ENCODE data around the gene CASZ1. TPM values are rescaled to one million over a fixed set of nuclear protein-coding genes. Genes with fewer than 3 reads are reported as not detected.

The CASZ1 gene
- total RNA-seq, 2 experiments from 2014 or later: 2.9 to 4.1 TPM

- H3K4me3 Mint-ChIP-seq: peak overlapping the region; percentile 41
- DNase-seq (peak; percentile 12), ATAC-seq (no peak)
- H3K27me3 Mint-ChIP-seq: peaks cover 56% of the 10 kb centered on the region
- TF ChIP-seq, protein P1, sequence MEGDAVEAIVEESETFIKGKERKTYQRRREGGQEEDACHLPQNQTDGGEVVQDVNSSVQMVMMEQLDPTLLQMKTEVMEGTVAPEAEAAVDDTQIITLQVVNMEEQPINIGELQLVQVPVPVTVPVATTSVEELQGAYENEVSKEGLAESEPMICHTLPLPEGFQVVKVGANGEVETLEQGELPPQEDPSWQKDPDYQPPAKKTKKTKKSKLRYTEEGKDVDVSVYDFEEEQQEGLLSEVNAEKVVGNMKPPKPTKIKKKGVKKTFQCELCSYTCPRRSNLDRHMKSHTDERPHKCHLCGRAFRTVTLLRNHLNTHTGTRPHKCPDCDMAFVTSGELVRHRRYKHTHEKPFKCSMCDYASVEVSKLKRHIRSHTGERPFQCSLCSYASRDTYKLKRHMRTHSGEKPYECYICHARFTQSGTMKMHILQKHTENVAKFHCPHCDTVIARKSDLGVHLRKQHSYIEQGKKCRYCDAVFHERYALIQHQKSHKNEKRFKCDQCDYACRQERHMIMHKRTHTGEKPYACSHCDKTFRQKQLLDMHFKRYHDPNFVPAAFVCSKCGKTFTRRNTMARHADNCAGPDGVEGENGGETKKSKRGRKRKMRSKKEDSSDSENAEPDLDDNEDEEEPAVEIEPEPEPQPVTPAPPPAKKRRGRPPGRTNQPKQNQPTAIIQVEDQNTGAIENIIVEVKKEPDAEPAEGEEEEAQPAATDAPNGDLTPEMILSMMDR (IDR thresholded peaks at IDR 0.05): no peak
- no peak overlapping the region for H3K27ac Mint-ChIP-seq
- ChIA-PET POLR2A (interaction anchor here (1.7 kb wide), 1 partner anchor 15 kb away, joined by 4 read pairs; no protein-coding TSS in a partner anchor), CTCF (interaction anchor here (1.1 kb wide), 1 partner anchor 300 kb away, joined by 4 read pairs; no protein-coding TSS in a partner anchor)
- no peaks in the 10 kb centered on the region for H3K9me3 Mint-ChIP-seq
- H3K4me1 Mint-ChIP-seq (ENCODE audit: low read depth): peaks cover 12% of the 10 kb centered on the region
- no peaks in the 10 kb centered on the region for H3K36me3 Mint-ChIP-seq (ENCODE audit: low read depth)
- intact Hi-C loops (cut with micrococcal nuclease): loop anchor here (10.0 kb wide), 1 partner anchor 100 kb away; no protein-coding TSS in a partner anchor
These were observed 1.6 kb downstream of the CASZ1 start for GRCh38 chr1:10794724-10795275.

DNA sequence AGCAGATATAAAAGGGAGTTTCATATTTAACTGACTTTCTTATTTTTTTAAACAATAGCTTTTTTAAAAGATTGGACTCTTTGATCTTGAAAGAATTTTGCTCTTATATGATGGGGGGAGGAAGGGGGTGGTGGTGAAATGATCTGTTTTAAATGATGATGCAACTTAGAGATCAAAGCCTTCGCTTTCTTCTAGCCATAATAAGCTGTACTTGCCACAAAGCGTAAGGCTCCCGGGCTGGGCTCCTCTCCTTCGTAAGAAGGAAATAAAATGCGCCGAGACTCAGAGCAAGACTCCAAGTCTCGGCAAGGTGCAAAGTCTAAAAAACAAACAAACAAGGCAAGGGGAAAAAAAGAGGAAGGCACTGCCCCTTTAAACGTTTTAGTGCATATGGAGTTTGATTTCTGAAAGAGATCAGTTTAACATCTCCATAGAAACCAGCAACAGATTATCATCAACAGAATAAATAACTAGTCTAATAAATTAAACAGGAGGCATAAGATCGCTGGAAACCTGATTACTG lies 3.3 kb downstream of the CASZ1 start:
- Mint-ChIP-seq H3K4me3 (peak overlapping the region; percentile 1), H3K27me3 (peaks cover 44% of the 10 kb centered on the region), H3K4me1 (ENCODE audit: low read depth) (peaks cover 12% of the 10 kb centered on the region), H3K36me3 (ENCODE audit: low read depth) (no peaks in the 10 kb centered on the region), H3K27ac (no peak overlapping the region), H3K9me3 (no peaks in the 10 kb centered on the region)
- POLR2A ChIA-PET: interaction anchor here (0.7 to 1.7 kb wide), 2 partner anchors 17 to 71 kb away, joined by 4 read pairs; no protein-coding TSS in a partner anchor
- peak; percentile 26 for DNase-seq
- CTCF ChIA-PET: interaction anchor here (0.7 kb wide), 1 partner anchor 100 kb away, joined by 4 read pairs; no protein-coding TSS in a partner anchor
- no peak for ATAC-seq
- intact Hi-C loops (cut with micrococcal nuclease): loop anchor here (10.0 kb wide), 1 partner anchor 98 kb away; no protein-coding TSS in a partner anchor
- TF ChIP-seq, protein P1 (IDR thresholded peaks at IDR 0.05): no peak

- Mint-ChIP-seq H3K36me3 (ENCODE audit: low read depth) (no peaks in the 10 kb centered on the region), H3K4me1 (ENCODE audit: low read depth) (peaks cover 12% of the 10 kb centered on the region), H3K27me3 (peaks cover 40% of the 10 kb centered on the region), H3K4me3 (no peak overlapping the region), H3K27ac (no peak overlapping the region), H3K9me3 (no peaks in the 10 kb centered on the region)
- ChIA-PET CTCF (interaction anchor here (1.4 to 1.6 kb wide), 2 partner anchors 73 to 284 kb away, joined by 3 to 5 read pairs; no protein-coding TSS in a partner anchor), POLR2A (interaction anchor here (0.6 kb wide), 1 partner anchor 29 kb away, joined by 5 read pairs; no protein-coding TSS in a partner anchor)
- ATAC-seq (no peak), DNase-seq (no peak)
- TF ChIP-seq, protein P1 (IDR thresholded peaks at IDR 0.05): no peak
- intact Hi-C loops (cut with micrococcal nuclease): loop anchor here (10.0 kb wide), 1 partner anchor 97 kb away; no protein-coding TSS in a partner anchor
These were observed 5.1 kb downstream of the CASZ1 start for GRCh38 chr1:10791105-10791951.

- ATAC-seq (no peak), DNase-seq (no peak)
- H3K4me1 Mint-ChIP-seq (ENCODE audit: low read depth): peaks cover 9% of the 10 kb centered on the region
- ChIA-PET CTCF (interaction anchor here (1.6 kb wide), 1 partner anchor 283 kb away, joined by 3 read pairs; no protein-coding TSS in a partner anchor), POLR2A (no interaction called here)
- H3K9me3 Mint-ChIP-seq: no peaks in the 10 kb centered on the region
- no peak overlapping the region for H3K27ac Mint-ChIP-seq
- no peak overlapping the region for H3K4me3 Mint-ChIP-seq
- H3K27me3 Mint-ChIP-seq: peaks cover 37% of the 10 kb centered on the region
- no peaks in the 10 kb centered on the region for H3K36me3 Mint-ChIP-seq (ENCODE audit: low read depth)
- TF ChIP-seq, protein P1 (IDR thresholded peaks at IDR 0.05): no peak
- intact Hi-C loops (cut with micrococcal nuclease): loop anchor here (10.0 kb wide), 1 partner anchor 95 kb away; no protein-coding TSS in a partner anchor
These were observed 6.4 kb downstream of the CASZ1 start for GRCh38 chr1:10789803-10790702.
